ENCODE results near the gene LIFR. TPM values are rescaled to one million over a fixed set of nuclear protein-coding genes. Genes with fewer than 3 reads are reported as not detected.

The LIFR gene
- total RNA-seq, 1 experiment from 2014 or later = 22.0 TPM

- no peak overlapping the region for H3K27ac ChIP-seq
- no peaks in the 10 kb centered on the region for H3K36me3 ChIP-seq (ENCODE audit: low read depth)
- H2AFZ ChIP-seq = no peak overlapping the region
- H3K4me2 ChIP-seq = no peak overlapping the region
- no peaks in the 10 kb centered on the region for H3K9me3 ChIP-seq (ENCODE audit: insufficient read depth, low read depth)
- H3K4me3 ChIP-seq = no peak overlapping the region
- DNase-seq = no peak
- H3K4me1 ChIP-seq (replicated peaks; ENCODE audit: insufficient read depth) = peaks cover 11% of the 10 kb centered on the region
- intact Hi-C loops (cut with micrococcal nuclease; ENCODE audit: unreplicated experiment) = no loop called here
- ChIA-PET POLR2A (ENCODE audit: unreplicated experiment) (interaction anchor here (0.6 kb wide), 1 partner anchor 60 kb away, joined by 3 read pairs; no protein-coding TSS in a partner anchor), CTCF (no interaction called here)
- no peaks in the 10 kb centered on the region for H3K27me3 ChIP-seq (ENCODE audit: insufficient read depth, low read depth)
- H3F3A ChIP-seq (ENCODE audit: insufficient read depth, low read depth) = no peaks in the 10 kb centered on the region
- no peaks in the 10 kb centered on the region; the same call in 1 of the 2 replicates for H3K9me2 ChIP-seq (ENCODE audit: insufficient read depth)
- 0 out of 2 replicates have a peak, but pooled peaks cover 3% of the 10 kb centered on the region for H4K20me1 ChIP-seq (ENCODE audit: insufficient read depth)
- TF ChIP-seq EZH2 (IDR thresholded peaks at IDR 0.05; ENCODE audit: low read depth) (no peak), CTCF (conservative IDR thresholded peaks at IDR 0.05) (no peak)
- BruUV-seq (replicated peaks) = no TSS peak
- no peaks in the 10 kb centered on the region for H3K79me2 ChIP-seq (ENCODE audit: low read depth)
Observed at GRCh38 chr5:38548064-38548759, 8.2 kb downstream of the LIFR start.

GRCh38 chr5:38547257-38547656 lies 9.2 kb downstream of the LIFR start:
- CTCF ChIA-PET = no interaction called here

GRCh38 chr5:38546691-38547146 lies 9.7 kb downstream of the LIFR start:
- TF ChIP-seq EZH2 (IDR thresholded peaks at IDR 0.05; ENCODE audit: low read depth) (no peak), CTCF (conservative IDR thresholded peaks at IDR 0.05) (no peak)
- Histone ChIP-seq H3F3A (ENCODE audit: insufficient read depth, low read depth) (no peaks in the 10 kb centered on the region), H3K27ac (no peak overlapping the region), H3K79me2 (ENCODE audit: low read depth) (no peaks in the 10 kb centered on the region), H4K20me1 (ENCODE audit: insufficient read depth) (0 out of 2 replicates have a peak, but pooled peaks cover 3% of the 10 kb centered on the region), H3K4me1 (replicated peaks; ENCODE audit: insufficient read depth) (peaks cover 11% of the 10 kb centered on the region), H3K9me2 (ENCODE audit: insufficient read depth) (no peaks in the 10 kb centered on the region; the same call in 1 of the 2 replicates), H3K4me3 (no peak overlapping the region), H3K4me2 (no peak overlapping the region), H3K27me3 (ENCODE audit: insufficient read depth, low read depth) (no peaks in the 10 kb centered on the region), H2AFZ (no peak overlapping the region), H3K9me3 (ENCODE audit: insufficient read depth, low read depth) (no peaks in the 10 kb centered on the region), H3K36me3 (ENCODE audit: low read depth) (no peaks in the 10 kb centered on the region)
- BruUV-seq (replicated peaks) = no TSS peak
- ChIA-PET CTCF (no interaction called here), POLR2A (ENCODE audit: unreplicated experiment) (no interaction called here)
- DNase-seq = no peak
- intact Hi-C loops (cut with micrococcal nuclease; ENCODE audit: unreplicated experiment) = no loop called here

More at GRCh38 chr5:38547257-38547656, 9.2 kb downstream of the LIFR start:
- Histone ChIP-seq H3K4me3 (no peak overlapping the region), H3K4me1 (replicated peaks; ENCODE audit: insufficient read depth) (peaks cover 11% of the 10 kb centered on the region), H3K9me3 (ENCODE audit: insufficient read depth, low read depth) (no peaks in the 10 kb centered on the region), H3F3A (ENCODE audit: insufficient read depth, low read depth) (no peaks in the 10 kb centered on the region), H3K36me3 (ENCODE audit: low read depth) (no peaks in the 10 kb centered on the region), H3K9me2 (ENCODE audit: insufficient read depth) (no peaks in the 10 kb centered on the region; the same call in 1 of the 2 replicates), H3K79me2 (ENCODE audit: low read depth) (no peaks in the 10 kb centered on the region), H3K4me2 (no peak overlapping the region), H3K27me3 (ENCODE audit: insufficient read depth, low read depth) (no peaks in the 10 kb centered on the region), H3K27ac (no peak overlapping the region), H2AFZ (no peak overlapping the region), H4K20me1 (ENCODE audit: insufficient read depth) (0 out of 2 replicates have a peak, but pooled peaks cover 3% of the 10 kb centered on the region)
- POLR2A ChIA-PET (ENCODE audit: unreplicated experiment) = interaction anchor here (0.6 kb wide), 1 partner anchor 61 kb away, joined by 3 read pairs; no protein-coding TSS in a partner anchor
- TF ChIP-seq CTCF (conservative IDR thresholded peaks at IDR 0.05) (no peak), EZH2 (IDR thresholded peaks at IDR 0.05; ENCODE audit: low read depth) (no peak)
- BruUV-seq (replicated peaks) = no TSS peak
- intact Hi-C loops (cut with micrococcal nuclease; ENCODE audit: unreplicated experiment) = no loop called here
- no peak for DNase-seq

All from PC-9 (cell line).